SU-DHL-6 (cell line): ENCODE data around the gene PCBP2.

ENCODE experiments used
- H2AFZ ChIP-seq: fragments of 200-600 bp; sonication (generic); 2 replicates; pipeline ENCODE4 v1.6.1; 2014; ENCODE audit warnings: low read depth, mild to moderate bottlenecking, moderate library complexity, mixed read lengths, antibody characterized with exemption, low read length; ENCODE audit not compliant: severe bottlenecking
- H3F3A ChIP-seq: fragments of 200-600 bp; shearing (Covaris generic); 2 replicates; pipeline ENCODE4 v1.6.0; 2016; ENCODE audit warnings: antibody characterized with exemption, mild to moderate bottlenecking; ENCODE audit not compliant: insufficient read depth
- H3K27ac ChIP-seq: fragments of 200-600 bp; sonication (generic); 2 replicates; pipeline ENCODE4 v1.5.1; 2016; ENCODE audit warnings: low read depth, mild to moderate bottlenecking, low read length, moderate library complexity, mixed read lengths
- H3K27me3 ChIP-seq: fragments of 200-600 bp; sonication (generic), shearing (Covaris generic); 2 replicates; pipeline ENCODE4 v1.6.0; 2014; ENCODE audit warnings: mild to moderate bottlenecking, low read length
- H3K36me3 ChIP-seq: fragments of 200-600 bp; sonication (generic); 2 replicates; pipeline ENCODE4 v1.6.1; 2014; ENCODE audit warnings: mild to moderate bottlenecking, low read length, mixed read lengths
- H3K4me2 ChIP-seq: fragments of 300-600, 200-600 bp; shearing (Covaris generic), sonication (generic); 2 replicates; pipeline ENCODE4 v1.6.0; 2014; ENCODE audit warnings: low read length, low read depth, mild to moderate bottlenecking; ENCODE audit not compliant: poor library complexity, severe bottlenecking
- H3K4me3 ChIP-seq: fragments of 200-600 bp; sonication (generic); 2 replicates; pipeline ENCODE4 v1.5.1; 2014; ENCODE audit warnings: antibody characterized with exemption, low read length, mild to moderate bottlenecking, mixed read lengths; ENCODE audit not compliant: insufficient read depth, poor library complexity, severe bottlenecking
- H3K79me2 ChIP-seq: fragments of 200-600 bp; sonication (generic); 2 replicates; pipeline ENCODE4 v1.6.1; 2014; ENCODE audit warnings: mild to moderate bottlenecking, low read length, moderate library complexity; ENCODE audit not compliant: insufficient read depth
- H3K9ac ChIP-seq: fragments of 200-600 bp; sonication (generic); 2 replicates; pipeline ENCODE4 v1.7.0; 2014; ENCODE audit warnings: mild to moderate bottlenecking, low read length
- H3K9me2 ChIP-seq: fragments of 200-600 bp; sonication (generic); replicated peaks from 2 replicates; pipeline ENCODE4 v1.6.1; 2014; ENCODE audit warnings: low read length; ENCODE audit not compliant: insufficient read depth
- H3K9me3 ChIP-seq: fragments of 200-600 bp; sonication (generic); 2 replicates; pipeline ENCODE4 v1.6.1; 2014; ENCODE audit warnings: low read length, mixed read lengths; ENCODE audit not compliant: insufficient read depth
- H4K20me1 ChIP-seq: fragments of 200-600 bp; sonication (generic); 2 replicates; pipeline ENCODE4 v1.6.1; 2014; ENCODE audit warnings: low read depth, mild to moderate bottlenecking, antibody characterized with exemption, low read length, moderate library complexity, mixed read lengths
- EZH2phosphoT487 ChIP-seq: fragments of 200-600 bp; sonication (generic), shearing (Covaris generic); conservative IDR thresholded peaks from 2 replicates; pipeline ENCODE4 v1.6.1; 2018; ENCODE audit warnings: mild to moderate bottlenecking, antibody characterized with exemption, low read length, moderate library complexity, mixed read lengths
- TF ChIP-seq, protein P1 (sequence below): fragments of 200-600 bp; sonication (generic); IDR thresholded peaks from one replicate; pipeline ENCODE4 v1.5.1; 2017; ENCODE audit warnings: antibody characterized with exemption, mild to moderate bottlenecking, low read length, moderate library complexity; ENCODE audit not compliant: insufficient read depth, poor library complexity, severe bottlenecking

The PCBP2 gene

DNA sequence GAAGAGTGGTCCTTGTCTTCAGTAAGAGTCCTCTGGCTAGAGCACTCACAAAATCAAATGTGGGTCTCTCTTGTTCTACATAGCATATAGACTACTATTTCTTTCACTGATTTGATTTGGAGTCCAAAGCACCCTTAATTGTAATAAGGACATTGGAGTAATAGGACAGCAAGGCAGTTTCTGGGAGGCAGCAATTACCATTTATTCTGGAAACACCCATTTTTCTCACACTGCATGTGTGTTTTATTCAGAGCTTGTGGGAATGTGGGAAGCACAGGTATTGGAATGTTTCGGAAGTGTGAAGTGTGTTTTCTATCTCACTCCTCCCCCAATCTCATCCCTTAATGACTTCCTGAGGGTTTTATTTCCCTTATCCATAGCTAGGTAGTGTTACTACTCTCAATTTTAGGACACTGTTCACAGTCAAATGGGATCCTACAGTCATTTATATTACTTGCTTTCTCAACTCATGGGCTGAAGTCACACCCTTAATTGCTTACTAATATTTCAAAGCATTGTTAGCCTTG is 20.2 kb downstream of the PCBP2 start:
- no peaks in the 10 kb centered on the region for H3K9me2 ChIP-seq
- no peak overlapping the region for H3K27ac ChIP-seq
- TF ChIP-seq, protein P1, sequence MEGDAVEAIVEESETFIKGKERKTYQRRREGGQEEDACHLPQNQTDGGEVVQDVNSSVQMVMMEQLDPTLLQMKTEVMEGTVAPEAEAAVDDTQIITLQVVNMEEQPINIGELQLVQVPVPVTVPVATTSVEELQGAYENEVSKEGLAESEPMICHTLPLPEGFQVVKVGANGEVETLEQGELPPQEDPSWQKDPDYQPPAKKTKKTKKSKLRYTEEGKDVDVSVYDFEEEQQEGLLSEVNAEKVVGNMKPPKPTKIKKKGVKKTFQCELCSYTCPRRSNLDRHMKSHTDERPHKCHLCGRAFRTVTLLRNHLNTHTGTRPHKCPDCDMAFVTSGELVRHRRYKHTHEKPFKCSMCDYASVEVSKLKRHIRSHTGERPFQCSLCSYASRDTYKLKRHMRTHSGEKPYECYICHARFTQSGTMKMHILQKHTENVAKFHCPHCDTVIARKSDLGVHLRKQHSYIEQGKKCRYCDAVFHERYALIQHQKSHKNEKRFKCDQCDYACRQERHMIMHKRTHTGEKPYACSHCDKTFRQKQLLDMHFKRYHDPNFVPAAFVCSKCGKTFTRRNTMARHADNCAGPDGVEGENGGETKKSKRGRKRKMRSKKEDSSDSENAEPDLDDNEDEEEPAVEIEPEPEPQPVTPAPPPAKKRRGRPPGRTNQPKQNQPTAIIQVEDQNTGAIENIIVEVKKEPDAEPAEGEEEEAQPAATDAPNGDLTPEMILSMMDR: no peak
- TF ChIP-seq EZH2phosphoT487: no peak
- no peak overlapping the region for H3K4me2 ChIP-seq
- no peaks in the 10 kb centered on the region for H3K9me3 ChIP-seq
- H3K79me2 ChIP-seq: peaks cover 29% of the 10 kb centered on the region
- H3K4me3 ChIP-seq: no peak overlapping the region
- peaks cover 12% of the 10 kb centered on the region; the same call in 1 of the 2 replicates for H4K20me1 ChIP-seq
- peaks cover 70% of the 10 kb centered on the region for H3K36me3 ChIP-seq
- no peak overlapping the region for H2AFZ ChIP-seq
- peaks cover 50% of the 10 kb centered on the region for H3F3A ChIP-seq
- no peak overlapping the region for H3K9ac ChIP-seq
- H3K27me3 ChIP-seq: no peaks in the 10 kb centered on the region

DNA sequence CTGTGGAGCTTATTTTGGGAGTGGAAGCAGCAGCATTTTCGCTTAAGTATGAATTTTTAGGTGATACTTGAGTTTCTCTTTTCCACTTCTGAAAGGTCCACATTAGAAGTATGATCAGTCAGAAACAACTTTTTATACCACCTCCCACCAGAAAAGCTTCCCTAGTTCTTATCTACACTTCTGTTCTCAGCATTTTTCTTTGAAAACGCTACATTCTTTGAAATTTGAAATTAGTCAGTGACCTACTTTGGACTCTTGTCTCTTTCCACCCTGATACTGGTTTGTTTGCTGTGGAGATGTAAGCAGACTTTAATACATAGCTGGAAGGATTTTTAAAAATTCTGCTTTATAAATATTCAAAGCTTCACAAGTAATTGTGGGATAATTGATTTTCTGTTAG is 22.2 kb downstream of the PCBP2 start:
- peaks cover 68% of the 10 kb centered on the region for H3K36me3 ChIP-seq
- H3K4me2 ChIP-seq: no peak overlapping the region
- H3K9me2 ChIP-seq: no peaks in the 10 kb centered on the region
- no peaks in the 10 kb centered on the region for H3K9me3 ChIP-seq
- no peaks in the 10 kb centered on the region for H3K27me3 ChIP-seq
- H4K20me1 ChIP-seq: peaks cover 22% of the 10 kb centered on the region; the same call in 1 of the 2 replicates
- H3K9ac ChIP-seq: no peak overlapping the region
- TF ChIP-seq, protein P1: no peak
- TF ChIP-seq EZH2phosphoT487: no peak
- H2AFZ ChIP-seq: no peak overlapping the region
- H3F3A ChIP-seq: peaks cover 65% of the 10 kb centered on the region
- peaks cover 31% of the 10 kb centered on the region for H3K79me2 ChIP-seq
- H3K27ac ChIP-seq: no peak overlapping the region
- H3K4me3 ChIP-seq: no peak overlapping the region

DNA sequence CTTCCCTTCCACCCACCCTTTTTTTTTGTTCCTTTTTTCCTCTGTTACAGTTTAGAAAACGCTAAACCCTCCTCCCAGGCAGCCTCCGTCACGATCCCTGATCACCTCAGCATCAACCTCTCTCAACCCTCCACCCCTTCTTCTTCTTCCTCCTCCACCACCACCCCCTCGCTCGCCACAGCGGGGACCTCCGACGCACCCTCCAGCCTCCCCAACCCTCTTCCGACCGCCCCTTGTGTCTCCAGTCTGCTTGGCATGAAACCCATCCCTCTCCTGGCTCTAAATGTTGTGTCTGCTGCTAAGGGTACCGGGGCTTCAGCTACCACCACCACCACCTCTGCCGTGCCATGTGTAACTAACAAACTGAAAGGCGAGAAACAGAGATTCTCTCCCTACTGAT is 22.9 kb downstream of the PCBP2 start:
- H3K9me2 ChIP-seq: no peaks in the 10 kb centered on the region
- no peak overlapping the region for H2AFZ ChIP-seq
- TF ChIP-seq EZH2phosphoT487: no peak
- TF ChIP-seq, protein P1: no peak
- peaks cover 72% of the 10 kb centered on the region for H3F3A ChIP-seq
- no peak overlapping the region for H3K9ac ChIP-seq
- no peak overlapping the region for H3K27ac ChIP-seq
- H3K79me2 ChIP-seq: peaks cover 31% of the 10 kb centered on the region
- H3K4me3 ChIP-seq: no peak overlapping the region
- no peaks in the 10 kb centered on the region for H3K9me3 ChIP-seq
- H3K36me3 ChIP-seq: peaks cover 69% of the 10 kb centered on the region
- no peaks in the 10 kb centered on the region for H3K27me3 ChIP-seq
- H4K20me1 ChIP-seq: peaks cover 24% of the 10 kb centered on the region; the same call in 1 of the 2 replicates
- no peak overlapping the region for H3K4me2 ChIP-seq
